Renal cortex interstitium (tissue), 11 donors: ENCODE data around the gene SLC5A3. TPM values are rescaled to one million over a fixed set of nuclear protein-coding genes. Genes with fewer than 3 reads are reported as not detected.

Experiments
- DNase-seq, 11 donors: peaks; one replicate each; pipeline ENCODE4 v3.0.0-alpha.2; 2013; ENCODE audit warnings: low read depth in 9 of 11, low spot score in 4 of 11; ENCODE audit errors: extremely low read depth in 1 of 11
- polyA plus RNA-seq, 3 donors: library from polyadenylated mRNA; unstranded; fragments of 120-200 nt; gene quantifications; one replicate each; pipeline ENCODE4 v1.2.1, GENCODE V29; 2013; ENCODE audit not compliant: insufficient read length in 3 of 3

The SLC5A3 gene
- polyA plus RNA-seq, 3 donors: 35.4 to 44.1 (median 43.3) TPM

DNA sequence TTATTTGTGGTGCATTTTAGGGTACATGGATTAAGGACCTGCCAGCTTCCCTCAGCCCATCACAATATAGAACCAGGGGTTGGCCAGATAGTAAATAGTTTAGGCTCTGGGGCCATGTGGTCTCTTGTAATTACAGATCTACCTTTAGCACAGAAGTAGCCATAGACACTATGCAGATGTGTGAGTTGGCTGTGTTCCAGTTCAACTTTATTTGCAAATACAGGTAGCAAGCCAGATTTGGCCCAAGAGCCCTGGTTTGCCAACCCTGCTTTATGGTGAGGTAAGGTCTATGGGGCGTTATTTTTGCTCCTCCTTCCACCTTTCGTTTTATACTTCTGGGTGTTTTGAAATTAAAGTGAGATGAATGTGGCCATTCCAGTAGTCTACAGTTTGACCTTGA, 48.7 kb downstream of the SLC5A3 start:
- no peak for DNase-seq

Other genes starting within 250 kb of the SLC5A3 start
- gene ATP5PO, start 157.8 kb upstream of the SLC5A3 start, polyA plus RNA-seq: 100 to 1,000 TPM; 297 to 412 (median 376) TPM
- 100 to 1,000 TPM; 107 to 133 (median 119) TPM for gene MRPS6, start within 50 bp of the SLC5A3 start, polyA plus RNA-seq